WTC11 (cell line): ENCODE data around the gene DUSP18. TPM values are rescaled to one million over a fixed set of nuclear protein-coding genes. Genes with fewer than 3 reads are reported as not detected.

Experiments
- ATAC-seq: fragments of 200-7000 bp; cut with Tn5 transposase; 2 replicates; pipeline ENCODE4 v1.10.0; 2021; ENCODE audit warnings: mild to moderate bottlenecking, moderate library complexity
- CTCF ChIA-PET: fragments of 300-600 bp; sonication (Branson Sonifier 250); formaldehyde crosslinking; loops from one replicate; lab custom pipeline; 2021; ENCODE audit warnings: antibody characterized with exemption; lab: Charles Lee
- POLR2A ChIA-PET: fragments of 350-600 bp; sonication (Branson Sonifier 250); formaldehyde crosslinking; loops from one replicate; lab custom pipeline; 2021; ENCODE audit warnings: antibody characterized with exemption; lab: Charles Lee
- DNase-seq: peaks from one replicate; pipeline ENCODE4 v3.0.0; 2021; ENCODE audit warnings: low spot score
- H3K27ac Mint-ChIP-seq: 2 replicates; pipeline ENCODE4 v1.8.0; 2021; ENCODE audit warnings: mixed read lengths
- H3K27me3 Mint-ChIP-seq: 2 replicates; pipeline ENCODE4 v1.8.0; 2021; ENCODE audit warnings: low read depth, mild to moderate bottlenecking, moderate library complexity, mixed read lengths
- H3K36me3 Mint-ChIP-seq: 2 replicates; pipeline ENCODE4 v1.8.0; 2021; ENCODE audit warnings: mixed read lengths
- H3K4me1 Mint-ChIP-seq: 2 replicates; pipeline ENCODE4 v1.8.0; 2022; ENCODE audit warnings: mixed read lengths
- H3K4me3 Mint-ChIP-seq: 2 replicates; pipeline ENCODE4 v1.8.0; 2021; ENCODE audit warnings: mild to moderate bottlenecking, moderate library complexity, mixed read lengths
- H3K9me3 Mint-ChIP-seq: 2 replicates; pipeline ENCODE4 v1.8.0; 2021; ENCODE audit warnings: mixed read lengths
- CREM ChIP-seq: sonication (generic); formaldehyde crosslinking; IDR thresholded peaks from 2 replicates; pipeline ENCODE4 v1.8.1; 2022; ENCODE audit warnings: mild to moderate bottlenecking, missing genetic modification reagents, moderate library complexity
- ERG ChIP-seq: fragments of 250-450 bp; sonication (Bioruptor Pico); IDR thresholded peaks from 2 replicates; pipeline ENCODE4 v1.8.0; 2021; ENCODE audit warnings: mild to moderate bottlenecking
- FOXK1 ChIP-seq: sonication (generic); formaldehyde crosslinking; IDR thresholded peaks from 2 replicates; pipeline ENCODE4 v1.8.0; 2022; ENCODE audit warnings: mild to moderate bottlenecking, moderate library complexity, missing genetic modification reagents
- FOXP1 ChIP-seq: sonication (generic); formaldehyde crosslinking; IDR thresholded peaks from 2 replicates; pipeline ENCODE4 v1.8.0; 2022; ENCODE audit warnings: missing genetic modification reagents, mild to moderate bottlenecking, moderate library complexity, borderline replicate concordance
- KAT7 ChIP-seq: sonication (generic); formaldehyde crosslinking; IDR thresholded peaks from 2 replicates; pipeline ENCODE4 v1.8.1; 2023; ENCODE audit warnings: missing genetic modification reagents, mild to moderate bottlenecking, borderline replicate concordance
- MXD4 ChIP-seq: fragments of 250-450 bp; sonication (Bioruptor Pico); IDR thresholded peaks from 2 replicates; pipeline ENCODE4 v1.8.0; 2021; ENCODE audit warnings: mild to moderate bottlenecking, moderate library complexity, borderline replicate concordance
- PRDM15 ChIP-seq: sonication (generic); formaldehyde crosslinking; IDR thresholded peaks from 2 replicates; pipeline ENCODE4 v1.8.0; 2022; ENCODE audit warnings: missing genetic modification reagents
- SP1 ChIP-seq: sonication (generic); formaldehyde crosslinking; conservative IDR thresholded peaks from 2 replicates; pipeline ENCODE4 v1.8.1; 2022; ENCODE audit warnings: missing genetic modification reagents
- TEAD1 ChIP-seq: sonication (generic); formaldehyde crosslinking; IDR thresholded peaks from 2 replicates; pipeline ENCODE4 v1.8.0; 2022; ENCODE audit warnings: mild to moderate bottlenecking, missing genetic modification reagents
- ZNF423 ChIP-seq: fragments of 250-450 bp; sonication (Bioruptor Pico); IDR thresholded peaks from 2 replicates; pipeline ENCODE4 v2.1.2; 2022; ENCODE audit warnings: mild to moderate bottlenecking, moderate library complexity
- ZNF671 ChIP-seq: fragments of 250-450 bp; sonication (Bioruptor Pico); IDR thresholded peaks from 2 replicates; pipeline ENCODE4 v1.8.0; 2021; ENCODE audit warnings: mild to moderate bottlenecking
- total RNA-seq: library from RNA; stranded (reverse); gene quantifications from 3 replicates; pipeline ENCODE4 v1.2.3, GENCODE V29; 2021
- TF ChIP-seq, protein P1 (sequence below): sonication (generic); formaldehyde crosslinking; IDR thresholded peaks from 2 replicates; pipeline ENCODE4 v1.8.1; 2022; ENCODE audit warnings: mild to moderate bottlenecking, moderate library complexity, missing genetic modification reagents
- TF ChIP-seq, protein P2 (sequence below): sonication (generic); formaldehyde crosslinking; IDR thresholded peaks from 2 replicates; pipeline ENCODE4 v1.8.1; 2023; ENCODE audit warnings: mild to moderate bottlenecking, moderate library complexity, missing genetic modification reagents
- TF ChIP-seq, protein P3 (sequence below): sonication (generic); formaldehyde crosslinking; IDR thresholded peaks from 2 replicates; pipeline ENCODE4 v1.8.1; 2022; ENCODE audit warnings: mild to moderate bottlenecking, missing genetic modification reagents, moderate library complexity, borderline replicate concordance
- TF ChIP-seq, protein P4 (sequence below): fragments of 250-450 bp; sonication (Bioruptor Pico); IDR thresholded peaks from 2 replicates; pipeline ENCODE4 v1.9.0; 2021; ENCODE audit warnings: mild to moderate bottlenecking

The DUSP18 gene
- total RNA-seq, 1 experiment from 2014 or later = 4.3 TPM

DNA sequence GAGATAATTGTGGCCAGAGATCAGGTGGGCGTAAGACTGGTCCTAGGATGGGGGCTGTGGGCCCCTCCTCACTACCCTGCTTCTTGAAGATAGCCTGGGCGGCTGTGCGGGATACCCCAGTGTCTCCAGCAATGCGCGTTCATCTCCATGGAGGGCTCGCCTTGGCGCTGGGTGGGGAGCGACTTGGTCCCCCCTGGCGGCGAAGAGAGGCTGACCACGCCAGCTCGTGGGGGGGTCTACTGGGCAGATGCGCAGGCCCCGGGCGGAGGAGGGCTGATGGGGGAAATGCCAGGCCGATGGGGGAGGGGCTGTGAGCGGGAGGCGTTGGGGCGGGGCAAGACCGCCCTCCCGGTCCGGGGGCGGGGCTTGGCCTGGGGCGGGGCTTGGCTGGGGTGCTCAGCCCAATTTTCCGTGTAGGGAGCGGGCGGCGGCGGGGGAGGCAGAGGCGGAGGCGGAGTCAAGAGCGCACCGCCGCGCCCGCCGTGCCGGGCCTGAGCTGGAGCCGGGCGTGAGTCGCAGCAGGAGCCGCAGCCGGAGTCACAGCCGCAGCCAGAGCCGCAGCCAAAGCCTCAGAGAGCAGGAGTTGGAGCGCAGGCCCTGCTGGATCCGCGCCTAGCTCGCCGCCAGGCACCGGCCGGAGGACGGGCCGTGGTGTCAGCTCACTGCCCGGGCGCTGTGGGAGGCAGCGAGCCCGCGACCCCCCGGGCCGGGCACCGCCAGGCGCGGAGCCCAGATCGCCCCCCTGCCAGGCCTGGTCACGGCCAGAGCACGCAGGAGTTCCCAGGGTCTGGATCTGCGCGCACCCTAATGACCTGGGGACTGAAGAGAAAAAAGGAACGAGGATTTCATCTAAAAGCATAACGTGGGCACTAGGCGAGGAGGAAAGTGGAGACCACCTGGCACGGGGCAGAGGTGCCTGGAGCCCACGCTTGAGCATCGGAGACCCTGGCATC, 32.1 kb downstream of the DUSP18 start, which contains the start of gene SLC35E4:
Gene SLC35E4 (plus strand): TSS at position 509 of the 953 bp plus-strand sequence. CDS start 670 bp downstream, outside the sequence.
- Mint-ChIP-seq H3K4me3 (peak within 1 kb of the TSS; percentile 70), H3K4me1 (peaks cover 18% of the 10 kb centered on the region), H3K27ac (0 out of 2 replicates have a peak within 1 kb of the TSS, but pooled peaks have one; percentile 15), H3K36me3 (peaks cover 26% of the 10 kb centered on the region), H3K9me3 (peaks cover 14% of the 10 kb centered on the region), H3K27me3 (0 out of 2 replicates have a peak, but pooled peaks cover 7% of the 10 kb centered on the region)
- ATAC-seq = peak; percentile 89
- peak; percentile 94 for DNase-seq
- ChIA-PET CTCF (interaction anchor here (0.6 to 5.6 kb wide), 52 partner anchors 8 to 334 kb away, joined by 3 to 166 read pairs (median 4); partner anchors contain the start of genes DUSP18, GAL3ST1, OSBP2 and PES1), POLR2A (interaction anchor here (0.5 to 1.7 kb wide), 6 partner anchors 12 to 333 kb away, joined by 3 to 8 read pairs (median 4); partner anchors contain the start of genes MORC2, OSBP2, TCN2 and TUG1)
- TF ChIP-seq, protein P1, sequence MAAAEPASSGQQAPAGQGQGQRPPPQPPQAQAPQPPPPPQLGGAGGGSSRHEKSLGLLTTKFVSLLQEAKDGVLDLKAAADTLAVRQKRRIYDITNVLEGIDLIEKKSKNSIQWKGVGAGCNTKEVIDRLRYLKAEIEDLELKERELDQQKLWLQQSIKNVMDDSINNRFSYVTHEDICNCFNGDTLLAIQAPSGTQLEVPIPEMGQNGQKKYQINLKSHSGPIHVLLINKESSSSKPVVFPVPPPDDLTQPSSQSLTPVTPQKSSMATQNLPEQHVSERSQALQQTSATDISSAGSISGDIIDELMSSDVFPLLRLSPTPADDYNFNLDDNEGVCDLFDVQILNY (CRISPR knock-in tag) = 0 out of 2 replicates have a peak, but pooled peaks have one; percentile 11
- TF ChIP-seq ERG (no peak), ZNF423 (CRISPR knock-in tag) (peak; percentile 90), KAT7 (CRISPR knock-in tag) (no peak), TEAD1 (CRISPR knock-in tag) (no peak), FOXP1 (peak; percentile 52; the same call in 1 of the 2 replicates), CREM (no peak), FOXK1 (no peak), SP1 (CRISPR knock-in tag) (peak; percentile 56), ZNF671 (CRISPR knock-in tag) (no peak), PRDM15 (CRISPR knock-in tag) (no peak), MXD4 (CRISPR knock-in tag) (no peak)
- TF ChIP-seq, protein P2, sequence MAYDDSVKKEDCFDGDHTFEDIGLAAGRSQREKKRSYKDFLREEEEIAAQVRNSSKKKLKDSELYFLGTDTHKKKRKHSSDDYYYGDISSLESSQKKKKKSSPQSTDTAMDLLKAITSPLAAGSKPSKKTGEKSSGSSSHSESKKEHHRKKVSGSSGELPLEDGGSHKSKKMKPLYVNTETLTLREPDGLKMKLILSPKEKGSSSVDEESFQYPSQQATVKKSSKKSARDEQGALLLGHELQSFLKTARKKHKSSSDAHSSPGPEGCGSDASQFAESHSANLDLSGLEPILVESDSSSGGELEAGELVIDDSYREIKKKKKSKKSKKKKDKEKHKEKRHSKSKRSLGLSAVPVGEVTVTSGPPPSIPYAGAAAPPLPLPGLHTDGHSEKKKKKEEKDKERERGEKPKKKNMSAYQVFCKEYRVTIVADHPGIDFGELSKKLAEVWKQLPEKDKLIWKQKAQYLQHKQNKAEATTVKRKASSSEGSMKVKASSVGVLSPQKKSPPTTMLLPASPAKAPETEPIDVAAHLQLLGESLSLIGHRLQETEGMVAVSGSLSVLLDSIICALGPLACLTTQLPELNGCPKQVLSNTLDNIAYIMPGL (CRISPR knock-in tag) = peak; percentile 43; the same call in 1 of the 2 replicates
- TF ChIP-seq, protein P3, sequence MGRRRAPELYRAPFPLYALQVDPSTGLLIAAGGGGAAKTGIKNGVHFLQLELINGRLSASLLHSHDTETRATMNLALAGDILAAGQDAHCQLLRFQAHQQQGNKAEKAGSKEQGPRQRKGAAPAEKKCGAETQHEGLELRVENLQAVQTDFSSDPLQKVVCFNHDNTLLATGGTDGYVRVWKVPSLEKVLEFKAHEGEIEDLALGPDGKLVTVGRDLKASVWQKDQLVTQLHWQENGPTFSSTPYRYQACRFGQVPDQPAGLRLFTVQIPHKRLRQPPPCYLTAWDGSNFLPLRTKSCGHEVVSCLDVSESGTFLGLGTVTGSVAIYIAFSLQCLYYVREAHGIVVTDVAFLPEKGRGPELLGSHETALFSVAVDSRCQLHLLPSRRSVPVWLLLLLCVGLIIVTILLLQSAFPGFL (CRISPR knock-in tag) = no peak
- TF ChIP-seq, protein P4, sequence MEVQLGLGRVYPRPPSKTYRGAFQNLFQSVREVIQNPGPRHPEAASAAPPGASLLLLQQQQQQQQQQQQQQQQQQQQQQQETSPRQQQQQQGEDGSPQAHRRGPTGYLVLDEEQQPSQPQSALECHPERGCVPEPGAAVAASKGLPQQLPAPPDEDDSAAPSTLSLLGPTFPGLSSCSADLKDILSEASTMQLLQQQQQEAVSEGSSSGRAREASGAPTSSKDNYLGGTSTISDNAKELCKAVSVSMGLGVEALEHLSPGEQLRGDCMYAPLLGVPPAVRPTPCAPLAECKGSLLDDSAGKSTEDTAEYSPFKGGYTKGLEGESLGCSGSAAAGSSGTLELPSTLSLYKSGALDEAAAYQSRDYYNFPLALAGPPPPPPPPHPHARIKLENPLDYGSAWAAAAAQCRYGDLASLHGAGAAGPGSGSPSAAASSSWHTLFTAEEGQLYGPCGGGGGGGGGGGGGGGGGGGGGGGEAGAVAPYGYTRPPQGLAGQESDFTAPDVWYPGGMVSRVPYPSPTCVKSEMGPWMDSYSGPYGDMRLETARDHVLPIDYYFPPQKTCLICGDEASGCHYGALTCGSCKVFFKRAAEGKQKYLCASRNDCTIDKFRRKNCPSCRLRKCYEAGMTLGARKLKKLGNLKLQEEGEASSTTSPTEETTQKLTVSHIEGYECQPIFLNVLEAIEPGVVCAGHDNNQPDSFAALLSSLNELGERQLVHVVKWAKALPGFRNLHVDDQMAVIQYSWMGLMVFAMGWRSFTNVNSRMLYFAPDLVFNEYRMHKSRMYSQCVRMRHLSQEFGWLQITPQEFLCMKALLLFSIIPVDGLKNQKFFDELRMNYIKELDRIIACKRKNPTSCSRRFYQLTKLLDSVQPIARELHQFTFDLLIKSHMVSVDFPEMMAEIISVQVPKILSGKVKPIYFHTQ (CRISPR knock-in tag) = no peak
